GM23338 (cell line): ENCODE data around the gene DCHS1. TPM values are rescaled to one million over a fixed set of nuclear protein-coding genes. Genes with fewer than 3 reads are reported as not detected.

Experiments
- ATAC-seq: fragments of 200-7000 bp; cut with Tn5 transposase; 3 replicates; pipeline ENCODE4 v1.9.1; 2020
- DNase-seq: peaks from one replicate; pipeline ENCODE4 v3.0.0-alpha.2; 2015; ENCODE audit warnings: low spot score
- H2AFZ ChIP-seq: fragments of 200-600 bp; sonication (generic); 2 replicates; pipeline ENCODE4 v1.8.0; 2016; ENCODE audit warnings: antibody characterized with exemption, mild to moderate bottlenecking, moderate library complexity
- H3F3A ChIP-seq: fragments of 200-600 bp; sonication (generic); replicated peaks from 2 replicates; pipeline ENCODE4 v1.8.0; 2017; ENCODE audit warnings: antibody characterized with exemption, mixed run types, low read depth
- H3K27ac ChIP-seq: fragments of 200-600 bp; sonication (generic); 2 replicates; pipeline ENCODE4 v1.6.1; 2016; ENCODE audit warnings: low read depth
- H3K27me3 ChIP-seq: fragments of 200-600 bp; sonication (generic); 2 replicates; pipeline ENCODE4 v1.8.0; 2016; ENCODE audit warnings: mild to moderate bottlenecking, mixed run types, moderate library complexity; ENCODE audit not compliant: insufficient read depth
- H3K36me3 ChIP-seq: fragments of 200-600 bp; sonication (generic); 2 replicates; pipeline ENCODE4 v1.8.0; 2016; ENCODE audit warnings: mild to moderate bottlenecking; ENCODE audit not compliant: insufficient read depth
- H3K4me1 ChIP-seq: fragments of 200-600 bp; sonication (generic); 2 replicates; pipeline ENCODE4 v1.8.0; 2016; ENCODE audit warnings: mild to moderate bottlenecking, moderate library complexity; ENCODE audit not compliant: insufficient read depth
- H3K4me2 ChIP-seq: fragments of 200-600 bp; sonication (generic); 2 replicates; pipeline ENCODE4 v1.7.1; 2017; ENCODE audit warnings: mixed run types
- H3K4me3 ChIP-seq: fragments of 200-600 bp; sonication (generic); 2 replicates; pipeline ENCODE4 v1.6.1; 2016; ENCODE audit warnings: mixed run types
- H3K79me2 ChIP-seq: fragments of 200-600 bp; sonication (generic); replicated peaks from 2 replicates; pipeline ENCODE4 v1.8.0; 2017; ENCODE audit warnings: mild to moderate bottlenecking; ENCODE audit not compliant: insufficient read depth
- H3K9me2 ChIP-seq: fragments of 200-600 bp; sonication (generic); 2 replicates; pipeline ENCODE4 v1.8.0; 2017; ENCODE audit not compliant: insufficient read depth
- H4K20me1 ChIP-seq: fragments of 200-600 bp; sonication (generic); replicated peaks from 2 replicates; pipeline ENCODE4 v1.8.0; 2017; ENCODE audit warnings: mild to moderate bottlenecking; ENCODE audit not compliant: insufficient read depth
- H3K27ac Mint-ChIP-seq: 2 replicates; pipeline ENCODE4 v1.8.0; 2020; ENCODE audit warnings: inconsistent platforms, mild to moderate bottlenecking, moderate library complexity, mixed read lengths
- H3K27me3 Mint-ChIP-seq: 3 replicates; pipeline ENCODE4 v1.8.0; 2022; ENCODE audit warnings: low read depth, mild to moderate bottlenecking, moderate library complexity, mixed read lengths, inconsistent platforms; ENCODE audit not compliant: insufficient read depth, poor library complexity
- H3K36me3 Mint-ChIP-seq: 3 replicates; pipeline ENCODE4 v1.8.0; 2021; ENCODE audit warnings: low read depth, mild to moderate bottlenecking, inconsistent platforms, moderate library complexity, mixed read lengths
- H3K4me1 Mint-ChIP-seq: 3 replicates; pipeline ENCODE4 v1.8.0; 2020; ENCODE audit warnings: mild to moderate bottlenecking, inconsistent platforms, mixed read lengths
- H3K4me3 Mint-ChIP-seq: 3 replicates; pipeline ENCODE4 v1.8.0; 2021; ENCODE audit warnings: moderate library complexity, mild to moderate bottlenecking, inconsistent platforms, mixed read lengths
- H3K9me3 Mint-ChIP-seq: 3 replicates; pipeline ENCODE4 v1.8.0; 2020; ENCODE audit warnings: moderate library complexity, mild to moderate bottlenecking, inconsistent platforms, mixed read lengths
- CREB1 ChIP-seq: fragments of 250-450 bp; sonication (Bioruptor Pico); IDR thresholded peaks from 2 replicates; pipeline ENCODE4 v1.5.0; 2020; ENCODE audit warnings: low read depth, mild to moderate bottlenecking, moderate library complexity
- ETS1 ChIP-seq: IDR thresholded peaks from 2 replicates; pipeline ENCODE4 v1.6.1; 2016; ENCODE audit warnings: antibody characterized with exemption
- EZH2 ChIP-seq: fragments of 200-600 bp; sonication (generic); IDR thresholded peaks from one replicate; pipeline ENCODE4 v1.8.0; 2017; ENCODE audit warnings: antibody characterized with exemption, mild to moderate bottlenecking, low read depth; ENCODE audit not compliant: unreplicated experiment
- EZH2phosphoT487 ChIP-seq: fragments of 200-600 bp; sonication (generic); IDR thresholded peaks from one replicate; pipeline ENCODE4 v1.8.1; 2018; ENCODE audit warnings: antibody characterized with exemption; ENCODE audit not compliant: unreplicated experiment
- JUNB ChIP-seq: IDR thresholded peaks from one replicate; pipeline ENCODE4 v1.6.1; 2016; ENCODE audit warnings: antibody characterized with exemption; ENCODE audit not compliant: unreplicated experiment
- POLR2AphosphoS5 ChIP-seq: IDR thresholded peaks from 2 replicates; pipeline ENCODE4 v1.6.1; 2016; ENCODE audit warnings: antibody characterized with exemption, low read depth
- REST ChIP-seq: IDR thresholded peaks from one replicate; pipeline ENCODE4 v1.6.1; 2018; ENCODE audit warnings: antibody characterized with exemption; ENCODE audit not compliant: unreplicated experiment
- STAT1 ChIP-seq: IDR thresholded peaks from one replicate; pipeline ENCODE4 v1.6.1; 2016; ENCODE audit warnings: antibody characterized with exemption; ENCODE audit not compliant: unreplicated experiment
- ZNF331 ChIP-seq: fragments of 250-450 bp; sonication (Bioruptor Pico); IDR thresholded peaks from 2 replicates; pipeline ENCODE4 v1.5.0; 2020; ENCODE audit warnings: low read depth, mild to moderate bottlenecking, moderate library complexity
- ZNF462 ChIP-seq: fragments of 250-450 bp; sonication (Bioruptor Pico); IDR thresholded peaks from 2 replicates; pipeline ENCODE4 v1.5.0; 2020; ENCODE audit warnings: mild to moderate bottlenecking, moderate library complexity
- polyA plus RNA-seq: library from polyadenylated mRNA; unstranded; fragments of >200 nt; fragmentation: Nextera tagmentation; extraction: Ambion mirVana; gene quantifications from 2 replicates; pipeline ENCODE4 v1.2.1, GENCODE V29; 2016
- total RNA-seq: library from RNA; depleted of rRNA; stranded (reverse); fragments of >200 nt; shearing (Covaris generic); gene quantifications from 2 replicates; pipeline ENCODE4 v1.2.3, GENCODE V29; 2014

The DCHS1 gene
- total and polyA plus RNA-seq, 2 experiments from 2014 or later, result 2.3 to 20.7 TPM

GRCh38 chr11:6681505-6681904, 25.9 kb upstream of the DCHS1 start:
- Mint-ChIP-seq H3K36me3 (peaks cover 36% of the 10 kb centered on the region), H3K27me3 (peaks cover 11% of the 10 kb centered on the region), H3K27ac (no peak overlapping the region), H3K4me3 (peak overlapping the region; percentile 98), H3K9me3 (no peaks in the 10 kb centered on the region; the same call in 2 of the 3 replicates), H3K4me1 (peaks cover 13% of the 10 kb centered on the region; the same call in 2 of the 3 replicates)
- Histone ChIP-seq H3K27me3 (no peaks in the 10 kb centered on the region), H4K20me1 (peaks cover 17% of the 10 kb centered on the region), H3K4me2 (peak overlapping the region; percentile 92), H3K36me3 (peaks cover 17% of the 10 kb centered on the region), H3F3A (peaks cover 15% of the 10 kb centered on the region; the same call in 1 of the 2 replicates), H3K79me2 (peaks cover 20% of the 10 kb centered on the region), H3K27ac (no peak overlapping the region), H2AFZ (no peak overlapping the region), H3K4me1 (no peaks in the 10 kb centered on the region), H3K4me3 (peak overlapping the region; percentile 82), H3K9me2 (no peaks in the 10 kb centered on the region)
- ATAC-seq (no peak), DNase-seq (no peak)
- no peak for TF ChIP-seq EZH2
- TF ChIP-seq REST, result no peak
- no peak for TF ChIP-seq EZH2phosphoT487
- no peak; the same call in 1 of the 2 replicates for TF ChIP-seq POLR2AphosphoS5
- no peak for TF ChIP-seq CREB1 (CRISPR knock-in tag)
- no peak for TF ChIP-seq JUNB
- TF ChIP-seq ETS1, result no peak
- no peak for TF ChIP-seq STAT1
- no peak for TF ChIP-seq ZNF331 (CRISPR knock-in tag)
- TF ChIP-seq ZNF462 (CRISPR knock-in tag), result no peak
